SH-SY5Y (cell line): ENCODE results near the gene RRP9.

Source experiments
- GATA2 ChIP-seq: IDR thresholded peaks from 2 replicates; pipeline ENCODE4 v1.6.1; 2011; ENCODE audit warnings: mild to moderate bottlenecking, low read depth, low read length
- GATA3 ChIP-seq: IDR thresholded peaks from 2 replicates; pipeline ENCODE4 v1.6.1; 2011; ENCODE audit warnings: low read depth, mild to moderate bottlenecking, low read length, moderate library complexity

Gene RRP9

DNA sequence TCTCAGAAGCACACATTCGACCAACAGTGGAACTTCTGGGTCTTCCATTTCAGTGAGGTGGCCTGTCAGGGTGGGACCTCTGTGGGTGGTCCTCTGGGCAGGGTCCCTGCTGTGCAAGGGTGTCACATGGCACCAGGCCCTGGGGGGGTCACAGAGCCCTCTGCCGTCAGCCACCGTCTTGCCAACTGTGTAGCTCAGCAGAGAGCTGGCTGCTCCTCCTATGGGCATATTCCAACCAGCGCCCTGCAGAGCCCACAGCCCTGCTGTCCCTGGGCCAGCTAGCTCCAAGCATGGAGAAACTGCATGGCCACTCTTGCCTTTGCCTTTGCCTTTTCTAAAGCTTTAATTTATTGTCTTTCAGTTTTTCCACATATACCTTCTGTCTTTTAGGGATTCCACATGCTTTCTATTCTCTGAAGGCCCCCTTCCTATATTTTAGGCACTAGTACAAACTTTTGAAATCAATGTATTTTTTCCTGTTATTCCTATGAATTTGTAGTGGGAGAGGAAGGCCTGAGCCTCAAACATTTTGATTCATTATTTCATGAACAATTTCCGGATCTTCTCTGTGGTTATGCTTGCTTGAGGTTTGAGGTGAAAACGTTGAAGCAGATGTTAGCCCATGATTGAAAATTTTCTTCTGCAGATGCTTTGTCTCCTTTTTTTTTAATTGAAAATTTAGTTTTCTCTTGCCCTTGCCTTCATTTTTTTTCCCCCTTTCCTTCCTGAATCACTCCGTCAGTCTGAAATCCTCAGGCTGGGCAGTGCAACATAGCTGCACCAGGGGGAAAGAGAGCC is 50.3 kb downstream of the RRP9 start:
- TF ChIP-seq GATA3 (no peak), GATA2 (no peak)

DNA sequence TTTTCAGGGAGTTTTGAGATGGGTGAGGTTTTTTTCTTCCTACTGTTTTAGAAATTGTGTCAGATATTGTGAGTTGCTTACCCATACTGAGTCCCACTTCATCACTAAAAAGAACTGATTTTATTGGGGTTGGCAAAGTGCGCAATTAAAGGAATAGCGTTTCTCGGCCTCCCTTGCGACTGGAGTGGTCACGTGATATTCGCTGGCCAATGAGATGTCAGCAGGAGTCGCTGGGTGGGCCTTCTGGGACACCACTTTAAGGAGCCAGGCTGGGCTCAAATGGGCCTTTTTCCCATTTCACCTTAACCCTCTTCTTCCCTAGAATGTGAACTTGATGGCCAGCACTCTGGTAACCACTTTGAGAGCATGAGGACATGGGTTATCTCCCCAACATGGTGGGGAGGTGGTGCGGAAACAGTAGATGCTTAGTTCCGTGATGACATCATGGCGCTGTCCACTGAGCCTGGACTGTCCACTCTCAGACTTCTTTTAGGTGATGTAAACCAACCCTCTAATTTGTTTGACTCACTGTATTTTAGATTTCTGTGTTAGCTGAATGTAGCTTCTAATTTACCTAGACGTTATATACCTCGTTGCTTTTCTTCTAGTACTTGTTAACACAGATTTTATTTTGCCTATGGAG is 53.1 kb downstream of the RRP9 start:
- TF ChIP-seq GATA2 (no peak), GATA3 (no peak)

DNA sequence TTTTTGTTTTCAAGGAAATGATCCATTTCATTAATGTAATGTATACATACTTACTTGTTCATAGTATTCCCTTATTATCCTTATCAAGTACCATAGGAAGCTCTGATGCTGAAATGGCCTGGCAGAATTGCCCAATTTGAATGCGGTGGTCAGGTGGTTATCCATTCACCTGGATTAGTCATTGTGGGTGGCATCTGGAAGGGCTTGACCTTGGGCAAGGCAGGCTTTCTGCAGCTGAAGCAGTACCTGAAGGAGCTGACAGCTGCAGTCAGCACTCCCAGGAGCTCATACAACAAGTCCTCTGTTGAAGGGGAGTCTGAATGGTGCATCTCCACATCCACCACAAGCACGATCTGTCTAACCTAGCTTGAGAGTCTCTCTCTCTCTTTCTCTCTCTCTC is 54.1 kb downstream of the RRP9 start:
- TF ChIP-seq GATA2 (no peak), GATA3 (no peak)

DNA sequence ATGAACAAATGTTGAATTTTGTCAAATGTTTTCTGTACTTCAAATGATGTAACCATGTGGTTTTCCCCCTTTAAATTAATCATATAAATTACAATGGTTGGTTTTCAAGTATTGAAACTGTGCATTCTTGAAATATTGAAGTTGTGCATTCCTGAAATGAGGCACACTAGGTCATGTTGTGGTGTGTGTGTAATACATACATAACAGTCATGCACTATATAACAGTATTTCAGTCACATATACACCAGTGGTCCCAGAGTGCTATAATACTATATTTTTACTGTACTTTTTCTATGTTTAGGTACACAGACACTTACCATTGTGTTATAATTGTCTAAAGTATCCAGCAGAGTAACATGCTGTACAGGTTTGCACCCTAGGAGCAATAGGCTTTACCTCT is 55.3 kb downstream of the RRP9 start:
- no peak for TF ChIP-seq GATA2
- no peak for TF ChIP-seq GATA3
